Parathyroid adenoma (tissue), 2 donors: ENCODE data around the gene C4orf33.

Source experiments
- H2AFZ ChIP-seq: fragments of 300-600 bp; sonication (generic); one replicate; pipeline ENCODE4 v1.7.0; 2017; ENCODE audit warnings: antibody characterized with exemption, mild to moderate bottlenecking
- H3K27ac ChIP-seq: fragments of 300-600 bp; sonication (generic); one replicate; pipeline ENCODE4 v1.7.0; 2017
- H3K27me3 ChIP-seq: fragments of 300-600 bp; sonication (generic); one replicate; pipeline ENCODE4 v1.7.0; 2017; ENCODE audit warnings: low read length; ENCODE audit not compliant: control insufficient read depth, insufficient read depth
- H3K36me3 ChIP-seq: fragments of 300-600 bp; sonication (generic); one replicate; pipeline ENCODE4 v1.7.0; 2017; ENCODE audit warnings: low read length; ENCODE audit not compliant: control insufficient read depth, insufficient read depth
- H3K4me1 ChIP-seq: fragments of 300-600 bp; sonication (generic); one replicate; pipeline ENCODE4 v1.7.0; 2017; ENCODE audit warnings: control low read depth
- H3K4me2 ChIP-seq: fragments of 300-600 bp; sonication (generic); one replicate; pipeline ENCODE4 v1.7.0; 2017; ENCODE audit warnings: low read length
- H3K4me3 ChIP-seq: fragments of 300-600 bp; sonication (generic); one replicate; pipeline ENCODE4 v1.7.0; 2017; ENCODE audit warnings: low read depth, low read length
- H3K79me2 ChIP-seq: fragments of 300-600 bp; sonication (generic); one replicate; pipeline ENCODE4 v1.7.0; 2017; ENCODE audit warnings: control low read depth
- H3K9ac ChIP-seq: fragments of 300-600 bp; sonication (generic); one replicate; pipeline ENCODE4 v1.7.0; 2017; ENCODE audit warnings: mild to moderate bottlenecking
- H3K9me3 ChIP-seq: fragments of 300-600 bp; sonication (generic); one replicate; pipeline ENCODE4 v1.7.0; 2017; ENCODE audit warnings: low read length; ENCODE audit not compliant: control insufficient read depth
- CTCF ChIP-seq: fragments of 300-600 bp; sonication (generic); IDR thresholded peaks from one replicate; pipeline ENCODE4 v1.7.0; 2017; ENCODE audit warnings: antibody characterized with exemption, mild to moderate bottlenecking
- donor health status: primary hyperparathyroidism.

The C4orf33 gene

GRCh38 chr4:129077326-129077725, 18.6 kb upstream of the C4orf33 start:
- no peak overlapping the region for H3K27ac ChIP-seq
- H3K4me3 ChIP-seq: no peak overlapping the region
- no peak overlapping the region for H2AFZ ChIP-seq
- no peak overlapping the region for H3K4me2 ChIP-seq
- H3K4me1 ChIP-seq: no peaks in the 10 kb centered on the region
- TF ChIP-seq CTCF: no peak
- H3K27me3 ChIP-seq: no peaks in the 10 kb centered on the region
- no peaks in the 10 kb centered on the region for H3K79me2 ChIP-seq
- no peak overlapping the region for H3K9ac ChIP-seq
- no peaks in the 10 kb centered on the region for H3K9me3 ChIP-seq
- H3K36me3 ChIP-seq: no peaks in the 10 kb centered on the region

- TF ChIP-seq CTCF: no peak
- no peaks in the 10 kb centered on the region for H3K27me3 ChIP-seq
- H2AFZ ChIP-seq: no peak overlapping the region
Measured at GRCh38 chr4:129080129-129080528, 15.8 kb upstream of the C4orf33 start.

GRCh38 chr4:129082302-129082701, 13.7 kb upstream of the C4orf33 start:
- peaks cover 2% of the 10 kb centered on the region for H3K79me2 ChIP-seq
- no peak overlapping the region for H3K27ac ChIP-seq
- H3K4me2 ChIP-seq: no peak overlapping the region
- H3K4me1 ChIP-seq: no peaks in the 10 kb centered on the region
- H3K9me3 ChIP-seq: no peaks in the 10 kb centered on the region
- no peaks in the 10 kb centered on the region for H3K27me3 ChIP-seq
- no peak overlapping the region for H3K9ac ChIP-seq
- no peaks in the 10 kb centered on the region for H3K36me3 ChIP-seq
- no peak overlapping the region for H2AFZ ChIP-seq
- TF ChIP-seq CTCF: no peak
- H3K4me3 ChIP-seq: no peak overlapping the region

More at GRCh38 chr4:129080129-129080528, 15.8 kb upstream of the C4orf33 start:
- H3K9me3 ChIP-seq: no peaks in the 10 kb centered on the region
- H3K4me3 ChIP-seq: no peak overlapping the region
- no peaks in the 10 kb centered on the region for H3K4me1 ChIP-seq
- no peak overlapping the region for H3K27ac ChIP-seq
- H3K79me2 ChIP-seq: no peaks in the 10 kb centered on the region
- no peak overlapping the region for H3K9ac ChIP-seq
- no peaks in the 10 kb centered on the region for H3K36me3 ChIP-seq
- no peak overlapping the region for H3K4me2 ChIP-seq

GRCh38 chr4:129085472-129085871, 10.5 kb upstream of the C4orf33 start:
- Histone ChIP-seq H3K27ac (no peak overlapping the region), H3K4me1 (no peaks in the 10 kb centered on the region), H3K79me2 (peaks cover 2% of the 10 kb centered on the region), H3K27me3 (no peaks in the 10 kb centered on the region), H3K4me2 (no peak overlapping the region), H3K4me3 (no peak overlapping the region), H3K36me3 (no peaks in the 10 kb centered on the region), H3K9me3 (no peaks in the 10 kb centered on the region), H3K9ac (no peak overlapping the region), H2AFZ (no peak overlapping the region)
- no peak for TF ChIP-seq CTCF

GRCh38 chr4:129087516-129087915, 8.4 kb upstream of the C4orf33 start:
- H3K27me3 ChIP-seq: no peaks in the 10 kb centered on the region

More at GRCh38 chr4:129087516-129087915, 8.4 kb upstream of the C4orf33 start:
- H3K4me3 ChIP-seq: no peak overlapping the region
- H3K9ac ChIP-seq: no peak overlapping the region
- no peaks in the 10 kb centered on the region for H3K4me1 ChIP-seq
- no peaks in the 10 kb centered on the region for H3K9me3 ChIP-seq
- H3K27ac ChIP-seq: no peak overlapping the region
- no peak for TF ChIP-seq CTCF
- no peaks in the 10 kb centered on the region for H3K36me3 ChIP-seq
- no peak overlapping the region for H3K4me2 ChIP-seq
- H2AFZ ChIP-seq: no peak overlapping the region
- H3K79me2 ChIP-seq: peaks cover 2% of the 10 kb centered on the region
